RPMI8226 (cell line): Measurements from ENCODE around the gene TLE2.
A peak's percentile ranks its signal among the peaks of the same experiment; 100 is the strongest.
"Not testable (repeated sequence)": the region's sequence is repeated elsewhere in the genome, so short reads cannot be mapped to it uniquely, and the experiment has no call there.

ENCODE experiments used
- DNase-seq: peaks from one replicate; pipeline ENCODE4 v3.0.0-alpha.2; 2015

Gene TLE2

GRCh38 chr19:2981898-2982297, 47.2 kb downstream of the TLE2 start:
- DNase-seq, result no peak

- no peak for DNase-seq
These were observed 50.3 kb downstream of the TLE2 start for GRCh38 chr19:2978772-2979171.

- DNase-seq, result no peak
These were observed 50.8 kb downstream of the TLE2 start for GRCh38 chr19:2978166-2978767.

GRCh38 chr19:2977746-2978138, 51.3 kb downstream of the TLE2 start:
- no peak for DNase-seq

DNA sequence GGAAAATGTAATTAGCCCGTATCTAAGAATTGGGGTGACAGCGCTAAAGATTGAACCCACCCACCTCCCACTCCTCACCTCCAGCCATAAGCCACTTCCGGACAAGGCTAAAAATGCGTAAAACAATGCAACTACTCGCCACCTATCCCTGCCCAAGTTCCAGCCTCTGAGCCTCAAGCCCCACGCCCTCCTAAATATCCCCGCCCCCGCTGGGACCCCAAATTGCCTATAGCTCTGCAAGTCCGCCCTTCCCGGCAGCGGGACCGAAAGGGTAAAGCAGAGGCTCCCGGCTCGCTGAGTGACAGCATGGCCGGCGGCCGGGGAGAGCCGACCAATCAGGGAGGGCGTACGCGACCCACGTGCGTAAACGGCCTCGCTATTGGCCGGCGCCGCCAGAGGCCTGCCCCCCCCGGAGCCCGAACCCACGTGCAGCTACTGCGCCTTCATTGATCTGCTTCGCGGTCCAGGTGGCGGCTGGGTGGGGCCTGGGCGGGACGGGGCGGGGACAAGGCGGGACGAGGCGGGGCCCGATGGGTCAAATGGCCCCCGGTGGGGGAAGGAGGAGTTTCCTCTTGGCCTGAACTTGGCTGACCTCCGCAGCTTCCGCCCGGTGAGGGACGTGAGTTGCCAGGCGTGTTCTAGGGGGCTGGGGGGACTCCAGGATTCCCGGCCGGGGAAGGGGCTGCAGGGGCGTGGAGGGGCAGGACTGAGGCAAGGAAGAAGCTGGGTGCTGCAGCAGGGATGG, 51.9 kb downstream of the TLE2 start, which contains the start of gene TLE6:
TLE6 (plus strand) TSS at position 564 of the 745 bp plus-strand sequence. CDS start 670 bp downstream, outside the sequence.
- peak; percentile 98 for DNase-seq

DNA sequence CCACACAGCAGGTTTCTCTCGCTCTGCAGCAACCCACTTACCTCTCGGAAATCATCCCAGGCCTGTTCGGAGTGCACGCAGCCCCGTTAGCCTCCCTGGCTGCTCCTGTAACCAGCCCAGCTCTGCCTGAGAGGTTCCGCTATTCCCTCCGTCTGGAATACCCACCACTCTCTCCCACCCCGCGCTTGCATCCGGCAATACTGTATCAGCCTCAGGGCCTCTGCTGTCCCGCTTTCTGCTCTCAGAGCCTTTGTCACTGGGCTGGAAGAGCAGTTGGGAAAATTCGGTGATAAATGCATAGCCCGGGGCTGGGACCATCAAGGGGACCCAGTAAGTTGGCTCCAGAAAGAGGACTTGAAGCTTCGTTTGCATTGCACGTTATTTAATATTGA, 52.5 kb downstream of the TLE2 start:
- no peak for DNase-seq

DNA sequence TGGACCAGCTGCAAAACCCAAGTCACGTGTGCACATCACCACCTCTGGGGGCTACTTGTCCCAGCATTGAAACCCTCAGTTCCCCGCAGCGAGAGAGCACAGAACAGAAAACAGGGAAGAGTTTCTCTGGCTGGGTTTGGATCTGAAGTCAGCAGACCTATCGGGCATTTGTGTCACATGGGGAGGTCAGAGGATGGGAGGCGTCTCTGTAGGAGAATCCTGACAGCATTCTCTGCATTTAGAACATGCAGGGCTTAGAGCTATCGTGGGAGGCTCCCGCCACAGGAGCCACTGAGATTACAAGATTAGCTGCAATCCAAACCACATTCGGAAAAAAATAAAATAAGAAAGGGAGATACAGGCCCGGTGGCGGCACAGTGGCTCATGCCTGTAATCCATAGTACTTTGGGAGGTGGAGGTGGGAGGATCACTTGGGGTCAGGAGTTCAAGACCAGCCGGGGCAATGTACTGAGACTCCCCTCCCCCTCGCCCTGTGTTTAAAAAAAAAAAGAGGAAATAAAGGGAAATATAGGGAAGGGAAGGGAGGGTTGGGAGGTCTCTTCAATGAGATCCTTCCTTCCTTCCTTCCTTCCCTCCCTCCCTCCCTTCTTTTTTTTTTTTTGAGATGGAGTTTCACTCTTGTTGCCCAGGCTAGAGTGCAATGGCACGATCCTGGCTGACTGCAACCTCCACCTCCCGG, 54.6 kb downstream of the TLE2 start:
- DNase-seq, result no peak

GRCh38 chr19:2973229-2973628, 55.9 kb downstream of the TLE2 start:
- no peak for DNase-seq

DNA sequence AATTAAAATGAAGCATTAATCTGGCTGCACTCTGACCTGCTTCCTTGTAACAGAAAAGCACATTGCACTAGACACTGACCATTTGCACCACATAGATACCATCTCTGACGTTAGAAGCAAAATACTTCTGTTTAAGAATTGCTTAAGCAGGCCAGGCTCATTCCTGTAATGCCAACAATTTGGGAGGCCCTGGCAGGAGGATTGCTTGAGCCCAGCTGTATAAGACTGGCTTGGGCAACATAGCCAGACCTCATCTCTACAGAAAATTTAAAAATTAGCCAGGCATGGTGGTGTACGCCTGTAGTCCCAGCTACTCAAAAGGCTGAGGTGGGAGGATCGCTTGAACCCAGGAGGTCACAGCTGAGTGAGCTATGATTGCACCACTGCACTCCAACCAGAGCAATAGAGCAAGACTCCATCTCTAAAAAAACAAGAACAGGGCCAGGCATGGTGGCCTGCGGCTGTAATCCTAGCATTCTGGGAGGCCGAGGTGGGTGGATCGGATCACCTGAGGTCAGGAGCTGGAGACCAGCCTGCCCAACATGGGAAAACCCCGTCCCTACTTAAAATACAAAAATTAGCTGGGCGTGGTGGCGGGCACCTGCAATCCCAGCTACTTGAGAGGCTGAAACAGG, 58.8 kb downstream of the TLE2 start:
- no peak for DNase-seq

DNA sequence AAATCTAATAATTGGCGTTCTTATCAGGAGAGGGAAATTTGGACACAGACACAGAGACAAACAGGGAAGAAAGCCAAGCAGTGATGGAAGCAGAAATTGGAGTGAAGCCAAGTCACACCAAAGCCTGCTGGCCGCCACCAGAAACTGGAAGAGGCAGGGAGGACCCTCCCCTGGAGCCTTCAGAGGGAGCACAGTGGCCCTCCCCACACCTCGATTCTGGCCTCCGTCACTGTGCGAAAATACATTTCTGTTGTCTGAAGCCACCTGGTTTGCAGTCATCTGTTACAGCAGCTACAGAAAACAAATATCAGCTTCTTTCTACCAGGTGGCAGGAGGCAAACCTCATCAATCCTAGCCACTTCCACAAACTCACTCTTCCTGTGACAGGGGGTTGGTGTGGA, 60.0 kb downstream of the TLE2 start:
- peak; percentile 88 for DNase-seq

DNA sequence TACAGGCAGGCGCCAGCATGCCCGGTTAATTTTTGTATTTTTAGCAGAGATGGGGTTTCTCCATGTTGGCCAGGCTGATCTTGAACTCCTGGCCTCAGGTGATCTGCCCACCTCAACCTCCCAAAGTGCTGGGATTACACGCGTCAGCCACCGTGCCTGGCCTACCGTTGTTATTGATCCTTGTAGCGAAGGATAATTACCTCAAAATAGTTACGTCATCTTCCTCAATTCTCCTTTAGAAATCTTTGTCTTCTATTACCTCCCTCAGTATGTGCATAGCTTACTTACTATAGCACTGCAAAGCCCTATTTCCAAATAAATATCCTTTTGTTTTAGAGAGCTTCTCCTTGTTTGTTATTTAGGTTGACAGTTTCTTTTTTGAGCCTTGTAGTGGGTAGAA, 61.1 kb downstream of the TLE2 start:
- no peak for DNase-seq

DNA sequence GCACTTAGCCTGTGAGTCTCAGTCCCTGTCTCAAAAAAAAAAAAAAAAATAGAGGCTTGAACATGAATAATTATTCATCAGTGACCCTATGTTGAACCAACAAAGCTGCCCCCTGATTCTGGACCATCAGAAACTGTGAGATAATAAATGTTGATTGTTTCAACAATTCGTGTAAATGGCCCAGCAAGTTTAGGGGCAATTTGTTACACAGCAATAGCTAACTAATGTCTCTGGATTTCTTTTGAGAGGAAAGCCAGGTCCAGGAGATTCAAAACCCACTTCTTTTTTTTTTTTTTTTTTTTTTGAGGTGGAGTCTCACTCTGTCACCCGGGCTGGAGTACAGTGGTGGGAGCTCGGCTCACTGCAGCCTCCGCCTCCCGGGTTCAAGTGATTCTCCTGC, 64.2 kb downstream of the TLE2 start:
- no peak for DNase-seq

GRCh38 chr19:2963631-2964030, 65.4 kb downstream of the TLE2 start:
- not testable (repeated sequence) for DNase-seq

DNA sequence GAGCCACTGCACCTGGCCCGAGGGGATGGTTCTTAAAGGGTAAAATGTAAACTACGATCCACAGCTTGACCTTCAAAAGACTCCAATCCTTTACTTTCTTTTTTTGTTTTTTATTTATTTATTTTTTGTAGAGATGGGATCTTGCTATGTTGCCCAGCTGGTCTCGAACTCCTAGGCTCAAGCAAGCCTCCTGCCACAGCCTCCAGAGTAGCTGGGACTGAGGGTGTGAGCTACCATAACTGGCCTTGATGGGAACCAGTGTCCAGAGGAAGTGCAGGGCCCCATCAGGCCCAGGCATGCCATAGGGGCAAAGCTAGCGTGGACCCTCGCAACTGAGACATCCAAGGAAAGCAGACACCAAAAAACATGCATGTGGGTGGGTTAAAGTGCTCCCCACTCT, 66.0 kb downstream of the TLE2 start:
- no peak for DNase-seq

DNA sequence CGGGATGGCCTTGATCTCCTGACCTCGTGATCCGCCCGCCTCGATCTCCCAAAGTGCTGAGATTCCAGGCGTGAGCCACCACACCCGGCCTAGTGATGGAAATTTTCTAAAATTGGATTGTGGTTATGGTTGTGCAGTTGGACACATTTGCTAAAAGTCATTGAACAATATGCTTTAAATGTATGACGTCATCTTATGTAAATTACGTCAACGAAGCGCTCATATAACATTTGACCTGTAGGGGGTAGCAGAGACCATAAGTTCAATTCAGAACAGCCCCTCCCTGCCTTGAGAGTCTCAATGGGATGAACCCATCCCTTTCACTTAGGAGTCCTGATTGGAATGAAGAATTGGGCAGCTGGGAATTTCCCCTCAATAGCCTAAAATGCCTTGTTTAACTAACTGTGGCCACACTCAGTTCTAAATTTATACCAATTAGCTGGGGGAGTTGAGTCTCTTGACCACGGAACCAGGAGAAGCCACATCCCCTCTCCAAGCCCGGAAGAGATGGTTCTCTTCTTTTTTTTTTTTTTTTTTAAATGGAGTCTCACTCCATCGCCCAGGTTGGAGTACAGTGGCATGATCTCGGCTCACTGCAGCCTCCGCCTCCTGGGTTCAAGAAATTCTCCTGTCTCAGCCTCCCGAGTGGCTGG, 66.9 kb downstream of the TLE2 start:
- peak; percentile 75 for DNase-seq

DNA sequence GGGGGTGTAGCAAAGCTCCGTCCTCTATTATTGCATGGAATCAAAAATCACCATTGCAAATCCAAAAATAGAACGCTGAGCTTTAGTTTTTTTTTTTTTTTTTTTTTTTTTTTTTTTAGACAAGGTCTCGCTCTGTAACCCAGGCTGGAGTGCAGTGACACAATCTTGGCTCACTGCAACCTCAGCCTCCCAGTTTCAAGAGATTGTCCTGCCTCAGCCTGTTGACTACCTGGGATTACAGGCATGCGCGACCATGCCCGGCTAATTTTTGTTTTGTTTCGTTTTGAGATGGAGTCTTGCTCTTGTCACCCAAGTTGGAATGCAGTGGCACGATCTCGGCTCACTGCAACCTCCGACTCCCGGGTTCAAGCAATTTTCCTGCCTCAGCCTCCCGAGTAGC, 69.0 kb downstream of the TLE2 start:
- no peak for DNase-seq

GRCh38 chr19:2957160-2957559, 71.9 kb downstream of the TLE2 start:
- peak; percentile 1 for DNase-seq

DNA sequence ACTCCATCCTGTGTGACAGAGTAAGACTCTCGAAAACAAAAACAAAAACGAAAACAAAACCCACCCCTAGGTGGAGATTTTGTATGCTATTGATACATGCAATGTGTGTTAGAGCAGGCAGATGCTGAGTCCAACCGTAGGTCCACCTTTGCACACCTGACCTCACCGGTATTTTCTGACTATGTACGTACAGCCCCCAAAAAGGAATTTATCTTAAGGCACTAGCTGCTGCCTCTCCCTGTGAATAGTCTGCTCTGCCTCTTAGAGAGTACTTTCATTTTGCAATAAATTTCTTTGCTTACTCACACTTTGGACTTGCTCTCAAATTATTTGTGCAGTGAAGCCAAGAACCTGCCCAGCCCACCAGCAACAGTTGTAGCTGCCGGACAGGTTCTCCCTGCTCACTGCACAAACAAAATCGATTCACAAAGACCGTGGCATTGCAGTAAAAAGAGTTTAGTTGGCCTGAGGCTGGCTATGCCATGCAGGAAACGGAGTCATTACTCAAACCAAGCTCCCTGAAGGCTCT, 76.1 kb downstream of the TLE2 start:
- DNase-seq, result peak; percentile 55

DNA sequence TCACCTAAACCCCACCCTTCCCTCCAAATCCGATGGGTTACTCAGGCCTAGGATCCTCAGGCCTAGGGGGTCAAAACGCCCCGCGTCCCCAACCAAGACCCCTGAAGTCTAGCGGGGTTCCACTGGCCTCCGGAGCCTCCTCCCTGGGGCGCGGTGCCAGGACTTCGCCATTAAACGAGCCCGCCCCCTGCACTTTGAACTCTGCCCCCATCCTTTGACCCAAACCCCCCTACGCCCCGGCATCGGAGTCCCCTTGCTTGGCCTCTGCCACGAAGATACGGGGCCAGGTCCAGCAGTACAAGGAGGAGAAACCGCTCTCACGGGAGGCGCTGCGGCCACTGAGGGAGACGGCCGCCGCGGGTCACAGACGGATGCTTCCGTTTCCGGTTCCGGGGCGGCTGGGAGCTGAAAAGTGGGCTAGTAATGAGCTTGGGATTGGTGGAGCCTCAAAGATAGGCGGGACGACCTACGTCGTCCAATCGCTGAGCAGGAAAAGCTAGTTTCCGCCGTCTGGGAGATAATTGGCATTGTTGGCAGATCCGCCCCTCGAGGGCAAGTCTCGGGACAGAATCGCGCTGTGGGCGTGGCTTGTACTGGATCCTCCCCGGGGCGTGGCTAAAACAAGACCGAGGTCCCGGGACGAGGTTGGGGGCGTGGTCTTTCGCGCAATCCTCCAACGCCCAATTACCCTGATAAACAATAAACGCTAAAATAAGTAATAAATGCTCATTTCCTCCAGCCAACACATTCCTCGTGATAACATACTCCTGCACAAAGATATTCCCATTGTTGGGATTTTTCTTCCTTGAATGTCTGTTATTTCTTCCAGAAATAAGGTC, 78.6 kb downstream of the TLE2 start:
- DNase-seq, result peak; percentile 99

DNA sequence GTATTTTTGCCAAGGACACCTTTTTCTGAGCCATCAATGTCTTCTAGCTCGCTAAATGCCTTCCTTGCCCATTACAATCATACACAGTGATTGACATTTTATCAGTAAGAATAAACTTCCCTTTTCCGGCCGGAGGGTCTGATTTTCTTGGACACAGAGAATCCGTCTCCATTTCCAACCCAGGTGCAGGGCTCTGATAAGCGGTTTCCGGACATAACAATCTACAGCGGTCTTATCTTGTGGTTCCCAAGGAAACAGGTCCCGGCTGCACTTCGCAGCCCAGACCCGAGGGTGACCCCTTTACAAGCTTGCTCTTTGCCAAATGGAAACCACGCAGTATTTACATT, 79.2 kb downstream of the TLE2 start:
- DNase-seq, result peak; percentile 51
